ENCODE data around the gene NTNG2. TPM values are rescaled to one million over a fixed set of nuclear protein-coding genes. Genes with fewer than 3 reads are reported as not detected.

The NTNG2 gene
- total and polyA plus RNA-seq, 2 donors (not counting 1 experiment from before 2014, with no cell fraction given), result 5.0 to 6.6 TPM

GRCh38 chr9:132147839-132148238 is 14.0 kb upstream of the NTNG2 start:
- DNase-seq (no peak), ATAC-seq (ENCODE audit: low read depth) (no peak)
- no peak for TF ChIP-seq CTCF (IDR thresholded peaks at IDR 0.05)
- no peak for TF ChIP-seq EZH2 (IDR thresholded peaks at IDR 0.05; ENCODE audit: borderline replicate concordance, insufficient read depth, low read depth, low read length, poor library complexity, severe bottlenecking)
- H3K27me3 ChIP-seq (replicated peaks in 1 of 4; ENCODE audit: control extremely low read depth in 1 of 4, control insufficient read depth in 3 of 4, insufficient read depth in 4 of 4, low read length in 3 of 4), result peaks cover 0 to 31% (median 7%) of the 10 kb centered on the region in 4 experiments
- no peak overlapping the region for H3K4me3 ChIP-seq (ENCODE audit: control extremely low read depth in 1 of 5, extremely low read depth in 1 of 5, insufficient read depth in 1 of 5, low read depth in 2 of 5, low read length in 4 of 5)
- intact Hi-C loops (cut with micrococcal nuclease), result no loop called here
- no peaks in the 10 kb centered on the region for H3K36me3 ChIP-seq (replicated peaks in 1 of 2; ENCODE audit: control extremely low read depth in 1 of 2, control insufficient read depth in 1 of 2, extremely low read depth in 1 of 2, insufficient read depth in 2 of 2, low read length in 1 of 2)
- H3K27me3 Mint-ChIP-seq, result peaks cover 46% of the 10 kb centered on the region
- no peaks in the 10 kb centered on the region for H3K4me1 Mint-ChIP-seq
- no peaks in the 10 kb centered on the region for H3K4me1 ChIP-seq (ENCODE audit: control insufficient read depth in 2 of 2, insufficient read depth in 2 of 2, low read length in 2 of 2)
- H3K27ac ChIP-seq (ENCODE audit: low read length in 2 of 2), result no peak overlapping the region
- no peak overlapping the region for H3K27ac Mint-ChIP-seq
- H3K79me2 ChIP-seq (ENCODE audit: control insufficient read depth, insufficient read depth, low read length), result no peaks in the 10 kb centered on the region
- H3K4me3 Mint-ChIP-seq, result no peak overlapping the region
- no peaks in the 10 kb centered on the region for H3K9me3 Mint-ChIP-seq (ENCODE audit: insufficient read depth)
- POLR2A ChIA-PET, result no interaction called here
- H2AFZ ChIP-seq (ENCODE audit: insufficient read depth, low read depth, low read length, poor library complexity, severe bottlenecking), result no peak overlapping the region
- WGBS (ENCODE audit: insufficient coverage), result 90% methylated on average over 7 of the region's 8 CpGs
- H4K20me1 ChIP-seq (ENCODE audit: control insufficient read depth, insufficient read depth, low read length, poor library complexity, severe bottlenecking), result no peaks in the 10 kb centered on the region
- peaks cover 0 to 3% (median 0%) of the 10 kb centered on the region in 3 donors for H3K9me3 ChIP-seq (ENCODE audit: control extremely low read depth in 1 of 3, control insufficient read depth in 2 of 3, insufficient read depth in 1 of 3, low read length in 2 of 3)
- no peak overlapping the region for H3K9ac ChIP-seq (ENCODE audit: low read length)
- no peak overlapping the region for H3K4me2 ChIP-seq (replicated peaks; ENCODE audit: low read depth, low read length, poor library complexity, severe bottlenecking)
- CTCF ChIA-PET, result no interaction called here

DNA sequence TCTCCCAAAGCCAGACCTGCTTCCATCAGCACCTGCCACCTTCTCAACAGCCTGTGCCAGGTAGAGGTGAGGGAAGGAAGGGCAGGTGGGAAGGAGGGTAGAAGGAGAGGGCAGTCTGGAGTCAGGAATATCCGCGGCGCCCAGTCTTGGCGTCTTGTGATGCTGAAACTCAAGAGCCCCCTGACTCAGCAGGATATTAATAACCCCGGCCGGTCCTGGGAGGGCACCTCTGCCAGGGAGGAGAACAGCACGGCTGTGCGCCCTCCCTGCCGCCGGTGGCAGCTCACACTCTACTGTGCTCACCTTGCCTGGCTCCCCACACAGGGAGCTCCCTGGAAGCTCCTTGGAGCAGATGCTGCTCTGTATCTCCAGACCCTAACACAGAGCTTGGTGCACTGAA is 11.6 kb upstream of the NTNG2 start:
- H4K20me1 ChIP-seq (ENCODE audit: control insufficient read depth, insufficient read depth, low read length, poor library complexity, severe bottlenecking), result no peaks in the 10 kb centered on the region
- H3K27ac Mint-ChIP-seq, result no peak overlapping the region
- WGBS (ENCODE audit: insufficient coverage), result 80% methylated on average over 10 of the region's 10 CpGs
- TF ChIP-seq CTCF (IDR thresholded peaks at IDR 0.05), result no peak
- no peak for TF ChIP-seq EZH2 (IDR thresholded peaks at IDR 0.05; ENCODE audit: borderline replicate concordance, insufficient read depth, low read depth, low read length, poor library complexity, severe bottlenecking)
- no peak for DNase-seq
- peaks cover 0 to 21% (median 8%) of the 10 kb centered on the region in 4 experiments for H3K27me3 ChIP-seq (replicated peaks in 1 of 4; ENCODE audit: control extremely low read depth in 1 of 4, control insufficient read depth in 3 of 4, insufficient read depth in 4 of 4, low read length in 3 of 4)
- no peak overlapping the region for H3K4me2 ChIP-seq (replicated peaks; ENCODE audit: low read depth, low read length, poor library complexity, severe bottlenecking)
- no peaks in the 10 kb centered on the region for H3K79me2 ChIP-seq (ENCODE audit: control insufficient read depth, insufficient read depth, low read length)
- H3K36me3 ChIP-seq (replicated peaks in 1 of 2; ENCODE audit: control extremely low read depth in 1 of 2, control insufficient read depth in 1 of 2, extremely low read depth in 1 of 2, insufficient read depth in 2 of 2, low read length in 1 of 2), result no peaks in the 10 kb centered on the region
- H3K4me1 ChIP-seq (ENCODE audit: control insufficient read depth in 2 of 2, insufficient read depth in 2 of 2, low read length in 2 of 2), result no peaks in the 10 kb centered on the region
- no peak overlapping the region for H3K9ac ChIP-seq (ENCODE audit: low read length)
- H3K9me3 Mint-ChIP-seq (ENCODE audit: insufficient read depth), result no peaks in the 10 kb centered on the region
- ChIA-PET CTCF (interaction anchor here (2.4 kb wide), 1 partner anchor 20 kb away, joined by 6 read pairs; no protein-coding TSS in a partner anchor), POLR2A (no interaction called here)
- H3K4me3 ChIP-seq (ENCODE audit: control extremely low read depth in 1 of 5, extremely low read depth in 1 of 5, insufficient read depth in 1 of 5, low read depth in 2 of 5, low read length in 4 of 5), result no peak overlapping the region
- no peaks in the 10 kb centered on the region for H3K4me1 Mint-ChIP-seq
- no peak overlapping the region for H2AFZ ChIP-seq (ENCODE audit: insufficient read depth, low read depth, low read length, poor library complexity, severe bottlenecking)
- H3K9me3 ChIP-seq (ENCODE audit: control extremely low read depth in 1 of 3, control insufficient read depth in 2 of 3, insufficient read depth in 1 of 3, low read length in 2 of 3), result peaks cover 0 to 3% (median 0%) of the 10 kb centered on the region in 3 donors
- no peak overlapping the region for H3K4me3 Mint-ChIP-seq
- H3K27me3 Mint-ChIP-seq, result peaks cover 45% of the 10 kb centered on the region
- no peak for ATAC-seq (ENCODE audit: low read depth)
- H3K27ac ChIP-seq (ENCODE audit: low read length in 2 of 2), result no peak overlapping the region
- intact Hi-C loops (cut with micrococcal nuclease), result no loop called here
